Measurements from ENCODE around the gene SGO2. TPM values are rescaled to one million over a fixed set of nuclear protein-coding genes. Genes with fewer than 3 reads are reported as not detected.

Gene SGO2
- total RNA-seq, 1 donor from 2014 or later: 19.9 TPM

GRCh38 chr2:200620606-200621390 lies 94.8 kb downstream of the SGO2 start:
- H3K4me3 Mint-ChIP-seq: no peak overlapping the region
- DNase-seq (ENCODE audit: extremely low spot score, unreplicated experiment): no peak
- no peaks in the 10 kb centered on the region for H3K27me3 Mint-ChIP-seq
- no peaks in the 10 kb centered on the region for H3K36me3 Mint-ChIP-seq
- no peak for TF ChIP-seq CTCF (conservative IDR thresholded peaks at IDR 0.05)
- peaks cover 18% of the 10 kb centered on the region for H3K4me1 Mint-ChIP-seq (ENCODE audit: unreplicated experiment)
- no peaks in the 10 kb centered on the region for H3K9me3 Mint-ChIP-seq
- no peak overlapping the region for H3K27ac Mint-ChIP-seq

GRCh38 chr2:200622106-200622505 lies 96.1 kb downstream of the SGO2 start:
- Mint-ChIP-seq H3K9me3 (no peaks in the 10 kb centered on the region), H3K4me1 (ENCODE audit: unreplicated experiment) (peaks cover 21% of the 10 kb centered on the region), H3K27me3 (no peaks in the 10 kb centered on the region), H3K27ac (no peak overlapping the region), H3K36me3 (no peaks in the 10 kb centered on the region), H3K4me3 (no peak overlapping the region)
- no peak for TF ChIP-seq CTCF (conservative IDR thresholded peaks at IDR 0.05)
- no peak for DNase-seq (ENCODE audit: extremely low spot score, unreplicated experiment)

GRCh38 chr2:200624026-200624425 lies 98.0 kb downstream of the SGO2 start:
- Mint-ChIP-seq H3K27ac (no peak overlapping the region), H3K36me3 (no peaks in the 10 kb centered on the region), H3K4me3 (no peak overlapping the region), H3K27me3 (no peaks in the 10 kb centered on the region), H3K4me1 (ENCODE audit: unreplicated experiment) (peaks cover 20% of the 10 kb centered on the region), H3K9me3 (no peaks in the 10 kb centered on the region)
- no peak for TF ChIP-seq CTCF (conservative IDR thresholded peaks at IDR 0.05)
- no peak for DNase-seq (ENCODE audit: extremely low spot score, unreplicated experiment)

- no peak for TF ChIP-seq CTCF (conservative IDR thresholded peaks at IDR 0.05)
- H3K36me3 Mint-ChIP-seq: no peaks in the 10 kb centered on the region
Measured at GRCh38 chr2:200624658-200625057, 98.7 kb downstream of the SGO2 start.

GRCh38 chr2:200625282-200625681 lies 99.3 kb downstream of the SGO2 start:
- H3K4me3 Mint-ChIP-seq: no peak overlapping the region
- no peak for DNase-seq (ENCODE audit: extremely low spot score, unreplicated experiment)
- TF ChIP-seq CTCF (conservative IDR thresholded peaks at IDR 0.05): no peak
- no peaks in the 10 kb centered on the region for H3K9me3 Mint-ChIP-seq
- peaks cover 14% of the 10 kb centered on the region for H3K4me1 Mint-ChIP-seq (ENCODE audit: unreplicated experiment)
- no peaks in the 10 kb centered on the region for H3K36me3 Mint-ChIP-seq
- H3K27me3 Mint-ChIP-seq: no peaks in the 10 kb centered on the region
- H3K27ac Mint-ChIP-seq: no peak overlapping the region

More at GRCh38 chr2:200624658-200625057, 98.7 kb downstream of the SGO2 start:
- Mint-ChIP-seq H3K4me1 (ENCODE audit: unreplicated experiment) (peaks cover 14% of the 10 kb centered on the region), H3K4me3 (no peak overlapping the region), H3K27ac (no peak overlapping the region), H3K9me3 (no peaks in the 10 kb centered on the region), H3K27me3 (no peaks in the 10 kb centered on the region)
- no peak for DNase-seq (ENCODE audit: extremely low spot score, unreplicated experiment)
